NCI-H1105 treated with DMSO at 0.1 percent for 48 hours (cell line): ENCODE data around the gene WFDC10B.
"Not testable (repeated sequence)": the region's sequence is repeated elsewhere in the genome, so short reads cannot be mapped to it uniquely, and the experiment has no call there.

Experiments used
- DNase-seq: peaks from one replicate; lab custom pipeline; 2025; lab: John Stamatoyannopoulos, UW

The WFDC10B gene

GRCh38 chr20:45647441-45648050 is 57.3 kb downstream of the WFDC10B start:
- DNase-seq, result no peak

- no peak for DNase-seq
Measured at GRCh38 chr20:45646875-45647274, 57.9 kb downstream of the WFDC10B start.

- not testable (repeated sequence) for DNase-seq
Measured at GRCh38 chr20:45645869-45646268, 59.0 kb downstream of the WFDC10B start.

GRCh38 chr20:45641076-45641475 is 63.7 kb downstream of the WFDC10B start:
- DNase-seq, result not testable (repeated sequence)

- DNase-seq, result no peak
Measured at GRCh38 chr20:45639687-45640086, 65.1 kb downstream of the WFDC10B start.

GRCh38 chr20:45636513-45636912 is 68.3 kb downstream of the WFDC10B start:
- DNase-seq, result no peak
